ENCODE results near the gene RAB12.

RAB12 gene

GRCh38 chr18:8609659-8610458 lies 622 bp downstream of the RAB12 start:
- Histone ChIP-seq H3K4me3 (ENCODE audit: low read depth, low read length) (peak overlapping the region; percentile 63), H3K36me3 (ENCODE audit: control insufficient read depth in 2 of 2, insufficient read depth in 1 of 2, low read length in 2 of 2) (peaks cover 0 to 10% of the 10 kb centered on the region in 2 experiments; a peak in 1 of 3 replicates), H3K9me3 (ENCODE audit: control insufficient read depth, insufficient read depth, low read depth, low read length) (no peaks in the 10 kb centered on the region), H3K4me1 (ENCODE audit: control insufficient read depth, insufficient read depth, low read length) (peaks cover 9% of the 10 kb centered on the region), H3K27ac (ENCODE audit: extremely low read depth, low read depth, low read length) (peak overlapping the region; percentile 77)
- ChIA-PET POLR2A (interaction anchor here (1.0 kb wide), 1 partner anchor 390 kb away, joined by 3 read pairs; no protein-coding TSS in a partner anchor), CTCF (interaction anchor here (0.6 to 1.2 kb wide), 6 partner anchors 10 to 1323 kb away, joined by 3 to 15 read pairs (median 3); no protein-coding TSS in a partner anchor)
- no peak for TF ChIP-seq ZNF518A (tag by site-specific recombination; conservative IDR thresholded peaks at IDR 0.05; ENCODE audit: low read depth)
- no peak for TF ChIP-seq ZNF530 (tag by site-specific recombination; IDR thresholded peaks at IDR 0.05; ENCODE audit: low read depth)
- no peak for TF ChIP-seq PRDM2 (tag by site-specific recombination; IDR thresholded peaks at IDR 0.05; ENCODE audit: borderline replicate concordance)
- no peak for TF ChIP-seq SETDB1 (IDR thresholded peaks at IDR 0.05; ENCODE audit: insufficient read length, low read length)
- TF ChIP-seq ZBTB26 (tag by site-specific recombination; optimal IDR thresholded peaks at IDR 0.05) = peak; percentile 61
- TF ChIP-seq ZNF514 (tag by site-specific recombination; IDR thresholded peaks at IDR 0.05) = no peak
- no peak for TF ChIP-seq ZNF10 (tag by site-specific recombination; IDR thresholded peaks at IDR 0.05)
- TF ChIP-seq ZFHX2 (tag by site-specific recombination; conservative IDR thresholded peaks at IDR 0.05) = peak; percentile 56; the same call in 1 of the 2 replicates
- no peak for TF ChIP-seq ZNF24 (tag by site-specific recombination; IDR thresholded peaks at IDR 0.05)
- TF ChIP-seq PRDM4 (tag by site-specific recombination; IDR thresholded peaks at IDR 0.05) = no peak
- no peak for TF ChIP-seq RBAK (tag by site-specific recombination; IDR thresholded peaks at IDR 0.05)
- no peak for TF ChIP-seq SCRT1 (tag by site-specific recombination; IDR thresholded peaks at IDR 0.05; ENCODE audit: borderline replicate concordance)
- TF ChIP-seq ZBTB11 (tag by site-specific recombination; conservative IDR thresholded peaks at IDR 0.05; ENCODE audit: low read depth) = no peak
- TF ChIP-seq ZNF580 (tag by site-specific recombination; IDR thresholded peaks at IDR 0.05) = no peak
- TF ChIP-seq ZBTB7A (tag by site-specific recombination; IDR thresholded peaks at IDR 0.05; ENCODE audit: low read depth) = 0 out of 2 replicates have a peak, but pooled peaks have one; percentile 11
